ENCODE data around the gene DAB2. TPM values are rescaled to one million over a fixed set of nuclear protein-coding genes. Genes with fewer than 3 reads are reported as not detected.

The DAB2 gene
- 4.6 TPM for total RNA-seq

DNA sequence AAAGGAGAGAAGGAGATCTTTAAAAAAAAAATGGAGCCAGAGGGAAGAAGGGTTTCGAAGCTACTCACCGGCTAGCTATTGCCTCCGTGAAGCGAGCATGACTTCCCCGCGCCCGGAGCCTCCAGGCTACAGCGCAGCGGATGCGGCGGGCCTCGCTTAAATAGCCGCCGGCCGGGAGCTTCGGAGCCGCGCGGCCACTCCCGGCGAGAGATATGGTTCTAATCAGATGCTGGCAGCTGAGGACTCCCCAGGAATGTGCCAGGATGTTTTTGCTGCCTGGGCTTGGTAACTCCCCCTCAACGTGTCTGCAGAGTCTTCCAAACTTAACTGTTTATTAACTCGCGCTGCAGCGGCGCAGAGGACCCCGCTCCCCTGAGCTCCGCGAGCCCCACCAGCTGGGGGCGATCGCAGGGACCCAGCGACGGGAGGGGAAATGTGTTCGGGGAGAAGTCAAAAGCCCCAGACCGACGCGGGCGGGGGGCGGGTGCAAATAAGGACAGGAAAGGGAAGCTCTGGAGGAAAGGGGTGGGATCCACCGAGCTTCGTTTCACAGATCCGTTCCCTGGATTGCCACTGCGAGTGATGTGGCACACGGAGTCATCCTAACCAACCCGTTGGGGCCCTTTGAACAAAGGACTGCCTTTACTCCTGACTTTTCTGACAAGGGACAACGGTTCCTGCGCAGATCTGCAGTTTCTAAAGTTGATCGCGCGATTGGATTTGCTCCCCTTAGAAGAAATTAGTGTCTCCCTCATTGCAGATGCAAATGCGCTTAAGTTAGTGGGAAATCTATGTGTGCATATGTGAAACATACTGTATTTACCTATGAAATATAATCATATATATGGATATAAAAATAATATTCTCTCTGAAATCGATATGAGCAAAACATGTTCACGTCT lies at the start of gene DAB2:
DAB2 (minus strand) TSS at position 245 of the 902 bp plus-strand sequence. CDS start 30,660 bp downstream, outside the sequence.
- DNase-seq (ENCODE audit: low read depth in 2 of 3, low spot score in 2 of 3) = peak in 2 of 3 donors; percentile 90 to 94

DNA sequence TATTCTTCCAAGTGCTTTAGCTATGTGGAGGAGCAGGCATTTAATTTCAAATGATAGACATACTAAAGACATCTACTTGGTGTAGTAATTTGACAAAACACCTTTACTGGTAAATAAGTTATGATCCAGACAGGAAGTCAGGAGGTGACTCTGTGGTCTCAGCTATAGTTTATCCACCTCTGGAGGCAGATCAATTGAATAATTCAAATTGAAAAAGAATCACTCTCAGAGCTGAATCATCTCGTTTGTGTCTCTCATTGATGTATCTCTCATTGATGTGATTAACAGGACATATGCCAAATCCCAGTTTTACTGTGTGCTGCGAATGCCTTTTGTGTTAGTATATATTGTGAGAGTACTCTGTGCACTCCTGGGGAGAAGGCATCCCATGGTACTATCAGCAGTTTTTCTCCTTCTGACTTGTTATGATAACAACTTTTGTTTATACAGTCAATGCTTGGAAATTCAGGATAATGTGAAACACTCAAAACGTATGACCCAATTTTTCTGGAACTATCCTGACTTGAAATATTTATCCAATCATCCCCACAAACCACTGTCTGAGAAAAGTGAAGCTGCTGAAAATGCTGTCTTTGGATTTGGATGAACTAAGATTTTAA lies 48.5 kb upstream of the DAB2 start:
- DNase-seq (ENCODE audit: low read depth in 2 of 3, low spot score in 2 of 3) = no peak

DNA sequence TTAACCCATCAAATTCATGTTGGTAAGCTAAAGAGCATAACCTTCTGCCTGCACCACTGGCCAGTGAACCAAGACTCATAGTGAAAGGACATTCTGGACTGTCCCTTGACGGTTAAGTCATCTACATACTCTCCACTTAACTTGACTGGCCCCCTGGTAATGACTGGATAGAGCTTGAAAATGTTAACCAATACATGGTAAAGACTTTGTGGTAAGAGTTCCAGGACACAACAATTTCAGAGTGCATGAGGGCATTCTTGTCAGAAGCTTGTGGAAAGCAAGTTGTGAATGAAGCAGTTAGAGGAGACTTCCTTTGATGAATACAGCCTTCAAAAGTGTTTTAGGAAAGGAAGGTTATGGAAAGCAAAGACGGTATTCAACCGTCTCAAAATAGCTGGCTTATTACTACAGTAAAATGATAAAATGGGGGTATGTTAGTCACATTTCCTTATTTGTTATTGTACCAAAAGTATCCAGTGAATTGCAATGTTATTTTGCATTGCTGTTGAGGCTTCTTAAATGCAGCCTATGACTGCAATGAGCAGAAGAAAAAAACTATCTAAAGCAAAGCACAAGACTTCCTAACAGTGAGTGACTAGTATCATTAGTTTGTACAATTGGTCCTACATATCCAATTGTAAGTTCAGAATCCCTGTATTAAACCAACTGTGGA lies 47.2 kb upstream of the DAB2 start:
- DNase-seq (ENCODE audit: low read depth in 2 of 3, low spot score in 2 of 3) = no peak

DNA sequence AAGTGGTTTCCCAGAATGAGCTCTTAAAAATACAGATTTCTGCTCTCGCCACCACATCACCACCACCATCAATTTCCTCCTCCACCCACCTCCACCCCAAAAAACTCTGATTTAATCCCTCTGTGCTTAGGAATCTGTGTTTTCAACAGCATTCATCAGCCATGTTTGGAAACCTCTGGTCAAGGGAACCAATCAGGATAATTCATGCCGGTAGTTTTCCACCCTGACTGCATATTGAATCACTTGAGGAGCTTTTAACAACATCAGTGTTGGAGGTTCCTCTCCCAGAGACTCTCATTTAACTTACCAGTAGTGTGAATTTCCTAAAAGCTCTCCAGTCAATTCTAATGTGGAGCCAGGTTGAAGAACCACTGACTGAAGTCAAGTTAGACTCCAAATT lies 46.0 kb upstream of the DAB2 start:
- DNase-seq (ENCODE audit: low read depth in 2 of 3, low spot score in 2 of 3) = no peak

DNA sequence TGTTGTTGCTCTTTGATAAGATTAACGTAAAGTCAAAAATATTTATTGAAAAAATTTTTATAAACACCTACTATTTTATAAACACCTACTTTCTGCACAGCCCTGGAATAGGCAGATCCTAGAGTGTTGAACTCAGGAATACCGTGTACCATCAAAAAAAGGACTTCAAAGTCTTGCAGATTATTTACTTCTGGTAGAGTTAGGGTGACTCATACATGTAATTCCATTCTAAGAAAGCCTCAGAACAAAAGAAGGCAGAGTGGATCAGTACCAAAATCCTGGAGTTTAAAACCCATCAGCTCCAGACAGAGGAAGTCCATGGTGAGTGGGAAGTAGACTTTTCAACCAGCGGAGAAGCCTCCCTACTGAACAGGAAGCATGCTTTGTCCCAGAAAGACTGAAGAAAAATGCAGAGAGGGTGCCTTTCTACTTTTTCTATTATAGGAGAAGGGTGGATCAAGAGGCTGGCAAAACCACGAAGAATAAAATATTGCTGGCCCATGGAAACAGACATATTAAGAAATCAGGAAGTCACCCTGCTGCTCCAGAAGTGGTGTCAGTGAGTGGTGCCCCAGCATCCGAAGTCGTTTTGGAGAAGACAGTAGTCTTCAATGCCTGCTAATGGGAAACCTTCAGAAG lies 45.1 kb upstream of the DAB2 start:
- no peak for DNase-seq (ENCODE audit: low read depth in 2 of 3, low spot score in 2 of 3)

DNA sequence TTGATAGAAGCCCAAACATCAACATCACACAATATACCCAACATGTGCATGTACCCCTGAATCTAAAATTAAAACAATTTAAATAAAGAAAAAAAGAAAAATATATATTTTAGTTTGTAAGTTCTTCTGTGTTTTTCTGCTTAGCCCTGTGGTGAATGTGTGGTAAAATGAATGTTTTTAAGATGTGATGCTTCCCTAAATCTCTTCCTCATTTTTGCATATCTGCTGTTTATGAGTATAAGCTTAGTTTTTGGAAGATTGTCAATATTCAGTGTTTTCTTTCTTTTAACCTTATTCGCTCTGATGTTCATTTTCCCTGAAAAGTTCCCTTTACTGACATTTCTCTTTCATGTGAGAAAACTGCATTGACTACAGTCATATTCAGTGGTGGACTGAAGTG lies 44.4 kb upstream of the DAB2 start:
- DNase-seq (ENCODE audit: low read depth in 2 of 3, low spot score in 2 of 3) = peak in 1 of 3 donors; percentile 57

DNA sequence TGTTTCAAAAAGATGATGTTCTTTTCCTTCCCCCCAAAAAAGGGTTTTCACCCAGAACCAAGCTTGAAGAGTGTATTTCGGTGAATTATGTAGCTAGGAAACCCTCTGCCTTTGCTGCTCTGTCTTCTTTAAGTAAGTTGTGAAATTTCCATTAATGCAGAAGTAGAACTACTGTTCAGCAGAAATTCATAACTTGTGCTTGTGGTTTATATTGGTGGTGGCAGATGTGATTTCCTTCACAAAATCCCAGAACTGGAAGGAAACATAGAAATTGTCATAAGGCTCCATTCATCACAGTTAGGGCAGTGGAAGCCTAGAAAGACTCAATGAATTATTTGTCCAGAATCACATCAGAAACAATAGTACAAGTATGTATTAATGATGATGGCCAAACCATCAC lies 42.1 kb upstream of the DAB2 start:
- peak in 1 of 3 donors; percentile 56 for DNase-seq (ENCODE audit: low read depth in 2 of 3, low spot score in 2 of 3)

DNA sequence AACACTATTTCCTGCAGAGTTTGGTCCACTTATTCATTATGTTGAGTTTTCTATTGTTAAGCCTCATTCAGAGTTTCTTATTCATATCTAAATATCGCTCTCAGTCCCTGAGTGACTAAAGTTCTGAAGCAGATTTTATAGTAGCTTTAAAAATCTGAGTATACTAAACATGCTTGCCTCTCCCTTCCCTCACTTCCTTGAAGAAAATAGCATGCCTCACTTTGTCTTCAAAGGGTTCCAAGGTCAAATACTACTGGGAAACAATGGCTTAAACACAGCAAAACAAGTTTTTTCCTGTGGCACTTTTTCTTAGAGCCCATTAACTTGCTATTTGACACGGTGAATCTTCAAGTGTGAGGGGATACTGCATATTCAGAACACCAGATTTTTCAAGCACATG lies 41.1 kb upstream of the DAB2 start:
- DNase-seq (ENCODE audit: low read depth in 2 of 3, low spot score in 2 of 3) = no peak

DNA sequence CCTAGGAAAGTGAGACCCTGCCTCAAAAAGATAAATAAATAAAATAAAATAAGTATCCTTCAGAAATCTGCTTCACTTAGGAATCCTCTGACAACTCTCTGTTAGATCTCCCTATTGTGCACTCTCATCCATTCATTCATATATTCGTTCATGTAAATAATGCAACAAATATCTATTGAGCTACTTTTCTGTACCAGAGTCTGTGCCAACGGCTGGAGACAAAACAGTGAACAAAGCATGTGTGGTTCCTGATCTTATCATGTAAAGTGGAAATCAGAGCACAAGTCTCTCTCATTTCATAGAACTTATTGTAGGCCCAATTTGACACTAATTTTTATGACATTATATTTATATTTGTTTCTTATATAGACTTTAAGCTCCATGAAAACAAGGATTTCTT lies 40.3 kb upstream of the DAB2 start:
- DNase-seq (ENCODE audit: low read depth in 2 of 3, low spot score in 2 of 3) = no peak

DNA sequence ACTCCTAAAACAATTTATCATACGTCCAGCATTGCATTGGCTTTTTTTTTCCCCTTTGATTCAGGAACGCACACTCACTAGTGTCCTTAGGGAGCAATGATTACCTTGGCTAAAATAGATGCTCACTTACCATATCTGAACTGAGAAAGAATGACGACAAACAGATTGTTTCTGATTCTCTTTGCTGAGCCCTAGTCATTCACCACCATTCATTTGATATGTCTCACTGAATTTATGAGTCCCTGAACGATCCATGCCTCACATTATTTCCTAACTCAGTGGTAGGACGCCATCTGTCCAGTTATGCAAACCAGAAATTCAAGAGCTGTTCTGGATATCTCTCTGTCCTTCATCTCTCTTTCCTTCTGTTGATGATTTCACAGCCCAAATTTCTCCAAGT lies 39.3 kb upstream of the DAB2 start:
- DNase-seq (ENCODE audit: low read depth in 2 of 3, low spot score in 2 of 3) = no peak

DNA sequence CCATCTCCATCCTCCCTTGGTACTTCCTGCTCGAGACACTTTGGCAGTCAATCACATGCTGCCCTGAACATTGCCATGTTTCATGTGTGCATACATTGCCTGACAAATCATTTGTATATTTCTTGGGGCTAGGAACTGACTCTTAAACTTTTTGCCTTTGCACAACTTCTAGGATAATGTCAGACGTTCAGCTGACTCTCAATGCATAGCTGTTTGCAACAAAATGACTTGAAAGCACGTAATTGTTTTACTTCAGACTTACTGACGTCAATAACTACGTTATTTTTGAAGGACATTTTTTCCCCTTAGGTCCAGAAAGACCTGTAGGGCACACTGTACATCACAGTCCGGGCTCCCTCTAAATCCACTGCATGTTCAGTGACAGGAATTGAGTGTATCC lies 37.4 kb upstream of the DAB2 start:
- no peak for DNase-seq (ENCODE audit: low read depth in 2 of 3, low spot score in 2 of 3)

DNA sequence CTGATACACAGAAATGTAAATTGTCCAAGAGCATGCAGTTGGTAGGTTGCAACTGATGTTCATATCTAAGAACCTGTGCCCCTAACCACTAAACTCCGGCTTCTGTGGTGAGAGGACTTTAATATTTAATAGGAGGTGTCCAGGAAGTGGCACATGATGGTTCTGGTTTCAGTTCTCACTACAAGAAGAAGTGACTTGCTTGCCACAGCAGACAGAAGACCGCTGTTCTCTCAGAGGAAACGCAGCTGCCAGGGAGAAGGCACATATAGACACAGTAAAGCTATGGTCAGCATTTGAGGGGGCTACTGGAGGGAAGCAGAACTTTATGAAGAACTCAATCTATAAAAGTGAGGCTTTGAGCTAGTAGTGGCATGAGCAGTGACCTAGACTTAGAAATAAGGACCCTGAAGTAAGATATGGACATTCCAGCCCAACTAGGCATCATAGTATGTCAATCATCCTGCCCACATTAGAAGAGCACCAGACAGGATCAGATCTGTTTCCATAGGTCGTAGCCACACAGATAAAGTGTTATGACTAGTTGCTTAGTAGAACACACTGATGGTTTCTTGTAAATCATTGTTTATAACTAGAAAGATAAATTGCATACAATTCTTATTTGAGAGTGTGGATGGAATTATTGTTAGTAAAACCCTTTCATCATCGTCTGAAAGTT lies 36.4 kb upstream of the DAB2 start:
- DNase-seq (ENCODE audit: low read depth in 2 of 3, low spot score in 2 of 3) = peak in 2 of 3 donors; percentile 25 to 68

DNA sequence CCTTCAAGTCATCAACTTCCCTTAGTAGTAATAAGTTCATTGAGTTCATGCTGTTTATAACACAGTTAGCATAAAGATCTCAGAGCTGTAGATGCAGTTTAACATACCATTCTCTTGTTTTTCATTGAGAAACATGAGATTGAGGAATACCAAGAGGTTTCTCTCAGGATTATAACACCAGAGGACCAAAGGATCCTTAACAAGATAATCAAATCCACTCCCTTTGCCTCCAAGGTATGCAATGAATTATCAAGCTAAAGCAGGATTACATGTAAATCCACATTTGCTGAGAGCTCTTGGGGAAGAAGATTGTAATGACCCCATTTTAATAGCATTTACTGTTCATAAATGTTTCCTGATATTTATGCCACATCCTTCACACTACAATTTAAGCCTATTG lies 35.1 kb upstream of the DAB2 start:
- DNase-seq (ENCODE audit: low read depth in 2 of 3, low spot score in 2 of 3) = no peak

DNA sequence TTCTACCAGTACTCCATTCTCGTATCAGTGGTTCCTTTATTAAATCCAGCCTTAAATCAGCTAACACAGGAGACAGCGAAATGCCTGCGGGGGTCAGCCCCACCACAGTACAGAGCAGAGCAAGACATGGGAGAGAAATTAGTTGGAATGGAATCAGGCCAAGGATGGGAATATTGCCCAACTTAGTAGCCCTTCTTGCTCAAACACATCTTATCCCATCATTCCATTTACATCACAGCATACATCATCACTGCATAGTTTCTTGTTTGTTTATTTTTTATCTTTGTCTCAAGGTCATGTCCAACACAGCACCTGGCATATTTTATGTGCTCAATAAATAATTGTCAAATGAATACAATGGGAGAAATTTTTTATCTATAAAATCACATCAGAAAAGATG lies 34.3 kb upstream of the DAB2 start:
- no peak for DNase-seq (ENCODE audit: low read depth in 2 of 3, low spot score in 2 of 3)

DNA sequence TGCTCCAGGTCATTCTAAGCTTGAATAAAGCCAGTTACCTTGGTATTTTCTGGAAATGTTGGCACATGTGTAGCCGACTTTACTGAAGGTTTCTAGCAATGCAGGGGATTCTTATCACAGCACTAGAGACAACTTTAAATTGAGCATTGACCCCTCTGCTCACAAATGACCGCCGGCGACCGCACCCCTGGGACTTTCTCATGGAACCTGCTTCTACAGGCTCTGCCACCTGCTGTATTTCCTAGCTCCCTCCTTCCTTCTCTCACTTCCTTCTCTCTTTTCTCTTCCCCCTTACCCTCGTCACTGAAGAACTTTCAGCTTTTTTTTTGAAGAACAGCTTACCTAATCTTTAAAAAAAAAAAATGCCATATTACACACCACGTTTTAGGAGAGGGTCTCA lies 30.9 kb upstream of the DAB2 start:
- DNase-seq (ENCODE audit: low read depth in 2 of 3, low spot score in 2 of 3) = no peak

DNA sequence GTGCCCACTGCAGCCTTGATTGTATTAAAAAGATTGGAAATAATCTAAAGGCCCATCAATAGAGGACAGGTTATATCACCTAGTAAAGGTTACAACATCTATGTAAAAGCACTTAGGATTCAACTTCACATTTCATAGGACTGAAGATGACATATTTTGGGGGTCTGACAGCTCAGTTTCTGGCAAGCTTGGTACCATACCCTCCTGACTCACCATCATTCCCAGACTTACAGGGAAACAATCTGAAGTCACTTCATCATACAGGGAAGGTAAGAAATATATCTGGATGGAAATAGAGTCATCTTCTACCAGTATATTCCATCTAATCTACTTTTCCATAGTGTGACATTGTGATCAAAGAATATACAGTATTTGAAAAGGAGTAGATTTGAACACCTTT lies 28.8 kb upstream of the DAB2 start:
- DNase-seq (ENCODE audit: low read depth in 2 of 3, low spot score in 2 of 3) = no peak

DNA sequence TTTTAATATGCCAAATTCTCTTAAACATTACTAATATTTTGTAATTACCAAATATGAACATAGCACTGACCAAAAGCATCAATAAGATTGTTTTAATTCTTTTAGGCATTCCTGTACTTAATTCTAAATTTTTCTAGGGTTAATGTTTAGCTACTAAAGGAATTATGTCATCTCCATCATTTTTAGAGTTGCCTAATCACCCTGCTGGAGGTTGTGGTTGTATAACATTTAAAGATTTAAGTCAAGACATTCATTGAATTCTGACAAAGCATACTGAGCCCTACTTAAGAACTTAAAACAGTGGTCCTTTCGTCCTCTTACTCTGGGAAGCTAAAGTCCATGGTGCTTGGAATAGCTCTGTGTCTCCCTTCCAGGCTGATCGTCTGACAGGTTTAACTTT lies 28.1 kb upstream of the DAB2 start:
- no peak for DNase-seq (ENCODE audit: low read depth in 2 of 3, low spot score in 2 of 3)

DNA sequence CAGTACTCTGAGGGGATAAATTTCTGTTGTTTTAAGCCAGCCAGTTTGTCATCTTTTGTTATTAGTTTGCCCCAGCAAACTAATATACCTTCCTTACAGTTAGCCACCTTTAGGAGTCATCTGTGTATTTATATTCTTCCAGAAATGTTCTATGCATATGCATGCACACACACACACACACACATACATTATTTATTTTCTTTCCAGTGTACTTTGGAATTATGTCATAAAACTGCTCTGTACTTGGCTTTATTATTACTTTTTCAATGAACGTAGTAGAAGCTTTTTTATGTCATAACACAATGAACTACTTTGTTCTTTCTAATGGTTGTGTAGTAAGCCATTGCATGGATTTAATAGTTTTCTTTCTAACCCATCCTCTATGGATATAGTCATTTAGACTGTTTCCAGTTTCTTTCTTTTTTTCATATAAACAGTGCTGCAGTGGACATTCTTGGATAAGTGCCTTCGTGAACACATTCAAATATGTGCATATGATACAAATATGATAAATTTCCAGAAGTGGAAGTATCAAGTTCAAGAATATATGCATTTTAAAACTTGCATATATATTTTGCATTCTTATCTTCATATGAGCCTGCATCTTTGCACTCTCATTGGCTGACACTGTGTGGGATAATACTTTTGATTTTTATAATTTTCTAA lies 26.6 kb upstream of the DAB2 start:
- DNase-seq (ENCODE audit: low read depth in 2 of 3, low spot score in 2 of 3) = no peak

DNA sequence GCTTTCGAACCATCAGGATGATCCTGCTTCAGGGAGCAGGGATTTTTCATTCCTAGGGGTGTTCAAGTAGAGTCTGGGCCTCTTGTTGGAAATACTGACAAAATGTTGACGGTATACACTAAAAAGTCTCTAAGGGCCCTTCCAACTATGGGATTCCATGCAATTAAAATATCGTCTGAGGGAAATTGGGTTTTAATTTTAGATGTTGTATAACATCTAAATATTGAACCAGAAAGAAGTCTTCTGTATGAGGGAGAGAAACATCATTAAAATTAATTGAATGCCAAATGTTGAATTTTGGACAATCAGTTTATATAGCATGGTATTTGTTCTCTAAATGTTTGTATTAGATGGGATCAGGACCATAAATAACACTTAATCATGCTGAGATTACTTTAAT lies 25.7 kb upstream of the DAB2 start:
- no peak for DNase-seq (ENCODE audit: low read depth in 2 of 3, low spot score in 2 of 3)

DNA sequence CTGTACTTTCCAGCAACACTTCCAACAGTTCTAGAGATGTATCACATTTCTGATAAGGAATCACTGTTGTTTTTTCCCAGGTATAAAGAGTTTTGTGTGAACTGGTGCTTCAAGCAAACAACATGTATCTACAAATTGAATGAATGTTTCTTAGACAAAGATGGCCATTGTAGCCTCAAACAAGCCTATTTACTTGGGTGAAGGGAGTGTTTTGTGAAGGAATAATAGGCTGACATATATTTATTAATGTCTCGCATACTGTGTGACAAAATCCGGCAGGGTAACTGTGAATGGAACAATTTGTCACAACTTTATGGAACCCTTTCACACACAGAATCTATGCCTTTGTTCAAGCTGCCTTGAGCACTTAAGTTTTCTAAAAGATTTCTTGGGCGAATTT lies 24.8 kb upstream of the DAB2 start:
- DNase-seq (ENCODE audit: low read depth in 2 of 3, low spot score in 2 of 3) = no peak

Measured in hematopoietic multipotent progenitor cell (in vitro differentiated cells).